ENCODE results near the gene QDPR.
"Not testable (repeated sequence)": the region's sequence is repeated elsewhere in the genome, so short reads cannot be mapped to it uniquely, and the experiment has no call there.

The QDPR gene

GRCh38 chr4:17489721-17490120 lies 22.2 kb downstream of the QDPR start:
- no peak for DNase-seq

- DNase-seq, result no peak
Measured at GRCh38 chr4:17489123-17489522, 22.8 kb downstream of the QDPR start.

GRCh38 chr4:17482716-17483115 lies 29.2 kb downstream of the QDPR start:
- no peak for DNase-seq

GRCh38 chr4:17480955-17481354 lies 30.9 kb downstream of the QDPR start:
- DNase-seq, result no peak

- no peak for DNase-seq
Measured at GRCh38 chr4:17480210-17480927, 31.5 kb downstream of the QDPR start.

- DNase-seq, result no peak
Measured at GRCh38 chr4:17477774-17478472, 34.0 kb downstream of the QDPR start.

- DNase-seq, result peak; percentile 69 to 74
Measured at GRCh38 chr4:17476853-17477252, 35.0 kb downstream of the QDPR start.

- no peak for DNase-seq
Measured at GRCh38 chr4:17475481-17475880, 36.4 kb downstream of the QDPR start.

GRCh38 chr4:17469931-17470674 lies 41.8 kb downstream of the QDPR start:
- DNase-seq, result no peak

GRCh38 chr4:17468619-17469221 lies 43.2 kb downstream of the QDPR start:
- no peak for DNase-seq

- DNase-seq, result no peak
Measured at GRCh38 chr4:17463606-17464005, 48.3 kb downstream of the QDPR start.

GRCh38 chr4:17450269-17450804 lies 61.6 kb downstream of the QDPR start:
- no peak for DNase-seq

- DNase-seq, result peak; percentile 7 to 12
Measured at GRCh38 chr4:17448689-17449088, 63.2 kb downstream of the QDPR start.

GRCh38 chr4:17447675-17448298 lies 64.1 kb downstream of the QDPR start:
- DNase-seq, result peak; percentile 35 to 72

- no peak for DNase-seq
Measured at GRCh38 chr4:17447056-17447455, 64.8 kb downstream of the QDPR start.

GRCh38 chr4:17442477-17442876 lies 69.4 kb downstream of the QDPR start:
- DNase-seq, result not testable (repeated sequence)

GRCh38 chr4:17437396-17437795 lies 74.5 kb downstream of the QDPR start:
- no peak for DNase-seq

- no peak for DNase-seq
Measured at GRCh38 chr4:17436750-17437090, 75.2 kb downstream of the QDPR start.

All from AML-193 (cell line).